Fibroblast of lung (primary cell): Measurements from ENCODE around the gene RNF217. TPM values are rescaled to one million over a fixed set of nuclear protein-coding genes. Genes with fewer than 3 reads are reported as not detected.

ENCODE experiments used
- DNase-seq, 2 donors: peaks; one replicate each; pipeline versions ENCODE4 v3.0.0 to v3.0.0-alpha.2; 2010; ENCODE audit warnings: low read depth in 2 of 2
- H2AFZ ChIP-seq: 2 replicates; pipeline ENCODE4 v1.5.1; 2012; ENCODE audit warnings: low read length, control low read depth, inconsistent platforms
- H3K27ac ChIP-seq: 2 replicates; pipeline ENCODE4 v1.5.1; 2011; ENCODE audit warnings: low read length, control low read depth; ENCODE audit not compliant: insufficient read depth
- H3K27me3 ChIP-seq: 2 replicates; pipeline ENCODE4 v1.5.1; 2011; ENCODE audit warnings: mild to moderate bottlenecking, low read length; ENCODE audit not compliant: control insufficient read depth, insufficient read depth
- H3K36me3 ChIP-seq: 2 replicates; pipeline ENCODE4 v1.5.1; 2011; ENCODE audit warnings: low read length; ENCODE audit not compliant: control insufficient read depth, insufficient read depth
- H3K4me1 ChIP-seq: 2 replicates; pipeline ENCODE4 v1.5.1; 2011; ENCODE audit warnings: low read length; ENCODE audit not compliant: control insufficient read depth, insufficient read depth; ENCODE audit errors: extremely low read depth
- H3K4me2 ChIP-seq: 2 replicates; pipeline ENCODE4 v1.5.1; 2011; ENCODE audit warnings: low read length, control low read depth; ENCODE audit not compliant: insufficient read depth; ENCODE audit errors: extremely low read depth
- H3K4me3 ChIP-seq, 4 experiments: fragments of 200-600 bp in 1 of 4; sonication (generic) in 1 of 4; replicated peaks in 1 of 4; 2 replicates each; pipeline ENCODE4 v1.5.1; 2011 to 2016; ENCODE audit warnings: low read length in 4 of 4, low read depth in 3 of 4, mild to moderate bottlenecking in 3 of 4, control low read depth in 2 of 4, inconsistent platforms in 1 of 4, mixed read lengths in 1 of 4; ENCODE audit not compliant: insufficient read depth in 1 of 4; ENCODE audit errors: control extremely low read depth in 1 of 4
- H3K79me2 ChIP-seq: 2 replicates; pipeline ENCODE4 v1.5.1; 2012; ENCODE audit warnings: mild to moderate bottlenecking, low read length, inconsistent platforms; ENCODE audit not compliant: control insufficient read depth, insufficient read depth
- H3K9ac ChIP-seq: 2 replicates; pipeline ENCODE4 v1.5.1; 2011; ENCODE audit warnings: mild to moderate bottlenecking, low read length, control low read depth; ENCODE audit not compliant: insufficient read depth
- H3K9me3 ChIP-seq: 2 replicates; pipeline ENCODE4 v1.5.1; 2012; ENCODE audit warnings: low read depth, low read length; ENCODE audit not compliant: control insufficient read depth, insufficient read depth
- H4K20me1 ChIP-seq: 2 replicates; pipeline ENCODE4 v1.5.1; 2011; ENCODE audit warnings: low read length; ENCODE audit not compliant: control insufficient read depth, insufficient read depth; ENCODE audit errors: extremely low read depth
- EZH2 ChIP-seq: IDR thresholded peaks from 2 replicates; pipeline ENCODE4 v1.5.1; 2012; ENCODE audit warnings: low read length, control low read depth, mild to moderate bottlenecking; ENCODE audit errors: missing control alignments
- polyA plus RNA-seq, 2 donors: library from polyadenylated mRNA; depleted of rRNA in 1 of 2; stranded (reverse) in 1 of 2; unstranded in 1 of 2; fragments of >200 nt; gene quantifications; 2 replicates each; pipeline ENCODE4 v1.2.1, GENCODE V29; 2011 to 2012; ENCODE audit warnings: missing spikeins in 1 of 2
- total RNA-seq: library from RNA; depleted of rRNA; stranded (reverse); fragments of >200 nt; gene quantifications from 2 replicates; pipeline ENCODE4 v1.2.1, GENCODE V29; 2014
- TF ChIP-seq, protein P1 (sequence below), 2 donors: IDR thresholded peaks in 1 of 2; conservative IDR thresholded peaks in 1 of 2; 1 replicate in 1 of 2; 2 replicates in 1 of 2; pipeline ENCODE4 v1.5.1; 2011 to 2012; ENCODE audit warnings: low read length in 2 of 2, control low read depth in 1 of 2, inconsistent platforms in 1 of 2, low read depth in 1 of 2, mild to moderate bottlenecking in 1 of 2

Gene RNF217
- total and polyA plus RNA-seq, 2 donors (not counting 1 experiment from before 2014, with no cell fraction given), result 13.2 to 19.5 TPM

DNA sequence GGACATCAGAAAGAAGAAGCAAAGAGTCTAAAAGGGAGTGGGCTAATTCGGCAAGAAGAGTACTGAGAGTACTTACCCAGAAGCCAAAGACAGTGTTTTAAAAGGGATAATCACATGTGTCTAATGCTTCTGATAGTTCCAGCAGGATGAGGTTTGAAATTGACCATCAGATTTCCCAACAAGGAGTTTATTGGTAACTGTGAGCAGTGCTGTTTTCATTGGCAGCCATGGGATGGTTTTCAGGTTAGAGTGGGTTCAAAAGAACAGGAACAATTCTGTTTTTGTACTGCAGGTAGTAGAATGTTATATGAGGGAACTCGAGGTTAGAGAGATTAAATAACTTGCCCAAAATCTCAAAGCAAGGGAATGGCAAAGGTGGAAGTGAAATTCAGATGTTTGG, 8.5 kb downstream of the RNF217 start:
- DNase-seq, result no peak
- no peak overlapping the region for H3K4me3 ChIP-seq
- H3K27me3 ChIP-seq, result no peaks in the 10 kb centered on the region
- no peak overlapping the region for H3K9ac ChIP-seq
- peaks cover 3% of the 10 kb centered on the region for H3K4me1 ChIP-seq
- no peak overlapping the region for H2AFZ ChIP-seq
- H3K4me2 ChIP-seq, result no peak overlapping the region
- TF ChIP-seq EZH2, result no peak
- TF ChIP-seq, protein P1, sequence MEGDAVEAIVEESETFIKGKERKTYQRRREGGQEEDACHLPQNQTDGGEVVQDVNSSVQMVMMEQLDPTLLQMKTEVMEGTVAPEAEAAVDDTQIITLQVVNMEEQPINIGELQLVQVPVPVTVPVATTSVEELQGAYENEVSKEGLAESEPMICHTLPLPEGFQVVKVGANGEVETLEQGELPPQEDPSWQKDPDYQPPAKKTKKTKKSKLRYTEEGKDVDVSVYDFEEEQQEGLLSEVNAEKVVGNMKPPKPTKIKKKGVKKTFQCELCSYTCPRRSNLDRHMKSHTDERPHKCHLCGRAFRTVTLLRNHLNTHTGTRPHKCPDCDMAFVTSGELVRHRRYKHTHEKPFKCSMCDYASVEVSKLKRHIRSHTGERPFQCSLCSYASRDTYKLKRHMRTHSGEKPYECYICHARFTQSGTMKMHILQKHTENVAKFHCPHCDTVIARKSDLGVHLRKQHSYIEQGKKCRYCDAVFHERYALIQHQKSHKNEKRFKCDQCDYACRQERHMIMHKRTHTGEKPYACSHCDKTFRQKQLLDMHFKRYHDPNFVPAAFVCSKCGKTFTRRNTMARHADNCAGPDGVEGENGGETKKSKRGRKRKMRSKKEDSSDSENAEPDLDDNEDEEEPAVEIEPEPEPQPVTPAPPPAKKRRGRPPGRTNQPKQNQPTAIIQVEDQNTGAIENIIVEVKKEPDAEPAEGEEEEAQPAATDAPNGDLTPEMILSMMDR (conservative IDR thresholded peaks at IDR 0.05 in 1 of 2, IDR thresholded peaks at IDR 0.05 in 1 of 2; ENCODE audit: low read depth in 1 of 2, low read length in 2 of 2), result no peak
- no peaks in the 10 kb centered on the region for H4K20me1 ChIP-seq
- H3K27ac ChIP-seq, result no peak overlapping the region
- peaks cover 29% of the 10 kb centered on the region for H3K79me2 ChIP-seq
- no peaks in the 10 kb centered on the region for H3K9me3 ChIP-seq
- no peaks in the 10 kb centered on the region for H3K36me3 ChIP-seq

DNA sequence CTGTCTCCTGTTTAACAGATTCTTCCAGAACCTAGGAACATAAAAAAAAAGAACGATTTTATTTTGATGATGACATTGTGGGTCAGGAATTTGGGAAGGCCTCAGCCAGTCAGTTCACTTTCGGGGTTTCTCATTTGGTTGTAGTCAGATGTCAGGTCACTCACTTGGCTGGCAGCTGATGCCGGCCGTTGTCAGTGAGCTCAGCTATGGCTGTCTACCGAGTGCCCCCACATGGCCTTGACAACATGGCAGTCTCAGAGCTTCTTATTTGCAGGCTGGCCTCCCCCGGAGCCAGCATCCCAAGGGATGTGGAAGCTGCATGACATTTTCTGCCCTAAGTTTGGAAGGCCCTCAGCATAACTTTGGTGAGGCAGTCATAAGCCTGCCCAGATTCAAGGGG, 11.5 kb downstream of the RNF217 start:
- peaks cover 4% of the 10 kb centered on the region for H3K36me3 ChIP-seq
- H3K27me3 ChIP-seq, result no peaks in the 10 kb centered on the region
- no peaks in the 10 kb centered on the region for H3K9me3 ChIP-seq
- no peak overlapping the region for H3K9ac ChIP-seq
- no peak for TF ChIP-seq EZH2
- TF ChIP-seq, protein P1 (conservative IDR thresholded peaks at IDR 0.05 in 1 of 2, IDR thresholded peaks at IDR 0.05 in 1 of 2; ENCODE audit: low read depth in 1 of 2, low read length in 2 of 2), result no peak
- no peaks in the 10 kb centered on the region for H4K20me1 ChIP-seq
- H3K79me2 ChIP-seq, result peaks cover 26% of the 10 kb centered on the region
- no peak overlapping the region for H3K27ac ChIP-seq
- no peak overlapping the region for H2AFZ ChIP-seq
- no peak overlapping the region for H3K4me2 ChIP-seq
- no peak overlapping the region for H3K4me3 ChIP-seq
- DNase-seq, result no peak
- no peaks in the 10 kb centered on the region for H3K4me1 ChIP-seq

DNA sequence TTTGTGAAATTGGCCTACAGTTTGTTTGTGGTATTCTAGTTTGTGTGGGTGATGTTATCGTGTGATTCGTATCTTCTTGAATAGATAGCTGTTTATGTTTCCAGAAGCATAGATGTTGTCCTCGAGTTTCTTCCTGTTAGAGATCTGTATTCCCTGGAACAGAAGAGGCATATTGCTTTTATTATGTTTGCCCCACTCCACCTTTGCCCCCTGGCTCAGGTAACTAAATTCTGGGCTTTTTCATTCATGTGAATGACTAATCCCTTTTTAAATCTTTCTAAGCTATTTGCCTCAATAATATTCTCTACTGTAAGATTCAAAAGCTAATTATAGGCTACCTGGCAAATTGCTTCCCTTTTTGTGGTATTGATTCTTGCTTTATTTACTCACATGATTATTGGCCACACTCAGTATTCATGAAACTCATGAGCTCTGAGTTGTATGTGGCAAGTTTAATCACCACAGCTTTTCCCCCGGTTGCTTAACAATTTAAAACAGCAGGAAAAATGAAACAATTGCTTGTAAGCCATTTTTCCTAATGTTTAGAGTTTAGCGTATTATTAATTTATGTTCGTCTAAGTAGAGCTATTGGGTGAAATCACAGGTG, 12.6 kb downstream of the RNF217 start:
- Histone ChIP-seq H3K9ac (no peak overlapping the region), H4K20me1 (no peaks in the 10 kb centered on the region), H3K27me3 (no peaks in the 10 kb centered on the region)

More for the DNA sequence above, 12.6 kb downstream of the RNF217 start:
- Histone ChIP-seq H3K4me2 (no peak overlapping the region), H3K4me1 (no peaks in the 10 kb centered on the region), H2AFZ (no peak overlapping the region), H3K79me2 (peaks cover 34% of the 10 kb centered on the region), H3K9me3 (no peaks in the 10 kb centered on the region), H3K27ac (no peak overlapping the region), H3K4me3 (no peak overlapping the region), H3K36me3 (peaks cover 4% of the 10 kb centered on the region)
- TF ChIP-seq, protein P1 (conservative IDR thresholded peaks at IDR 0.05 in 1 of 2, IDR thresholded peaks at IDR 0.05 in 1 of 2; ENCODE audit: low read depth in 1 of 2, low read length in 2 of 2), result no peak
- no peak for TF ChIP-seq EZH2
- DNase-seq, result no peak
